HG02571 (cell line): Measurements from ENCODE around the gene CHRNA1.
A peak's percentile ranks its signal among the peaks of the same experiment; 100 is the strongest.

Experiments used
- ATAC-seq: cut with Tn5 transposase; IDR thresholded peaks from one replicate; pipeline ENCODE4 v1.9.1; 2021; ENCODE audit warnings: mild to moderate bottlenecking, moderate library complexity; ENCODE audit not compliant: unreplicated experiment

Gene CHRNA1

GRCh38 chr2:174784316-174784715 is 20.0 kb upstream of the CHRNA1 start:
- ATAC-seq: no peak

- no peak for ATAC-seq
Measured at GRCh38 chr2:174781996-174782395, 17.7 kb upstream of the CHRNA1 start.

- ATAC-seq: no peak
Measured at GRCh38 chr2:174781298-174781697, 17.0 kb upstream of the CHRNA1 start.

GRCh38 chr2:174780856-174781255 is 16.6 kb upstream of the CHRNA1 start:
- ATAC-seq: no peak

- ATAC-seq: no peak
Measured at GRCh38 chr2:174780191-174780840, 16.0 kb upstream of the CHRNA1 start.

- ATAC-seq: no peak
Measured at GRCh38 chr2:174779361-174779928, 15.2 kb upstream of the CHRNA1 start.

- no peak for ATAC-seq
Measured at GRCh38 chr2:174778085-174778981, 14.1 kb upstream of the CHRNA1 start.

- no peak for ATAC-seq
Measured at GRCh38 chr2:174777347-174778084, 13.2 kb upstream of the CHRNA1 start.

GRCh38 chr2:174776675-174777074 is 12.4 kb upstream of the CHRNA1 start:
- ATAC-seq: no peak

GRCh38 chr2:174776223-174776622 is 12.0 kb upstream of the CHRNA1 start:
- ATAC-seq: no peak

GRCh38 chr2:174775571-174775980 is 11.3 kb upstream of the CHRNA1 start:
- no peak for ATAC-seq

GRCh38 chr2:174774886-174775285 is 10.6 kb upstream of the CHRNA1 start:
- ATAC-seq: no peak

GRCh38 chr2:174773215-174773614 is 8.9 kb upstream of the CHRNA1 start:
- ATAC-seq: no peak

- no peak for ATAC-seq
Measured at GRCh38 chr2:174772472-174772801, 8.2 kb upstream of the CHRNA1 start.

GRCh38 chr2:174771631-174772471 is 7.6 kb upstream of the CHRNA1 start:
- ATAC-seq: peak; percentile 55

GRCh38 chr2:174771136-174771535 is 6.9 kb upstream of the CHRNA1 start:
- ATAC-seq: no peak

- ATAC-seq: no peak
Measured at GRCh38 chr2:174768557-174768956, 4.3 kb upstream of the CHRNA1 start.

- no peak for ATAC-seq
Measured at GRCh38 chr2:174766271-174766670, 2.0 kb upstream of the CHRNA1 start.

GRCh38 chr2:174765576-174765975 is 1.3 kb upstream of the CHRNA1 start:
- ATAC-seq: no peak

- no peak for ATAC-seq
Measured at GRCh38 chr2:174763780-174764179, 492 bp downstream of the CHRNA1 start.
